GM21717 (cell line): ENCODE measurements around the gene TECPR2.

Source experiments
- ATAC-seq: cut with Tn5 transposase; IDR thresholded peaks from one replicate; pipeline ENCODE4 v1.9.1; 2021; ENCODE audit warnings: mild to moderate bottlenecking, moderate library complexity; ENCODE audit not compliant: unreplicated experiment

The TECPR2 gene

GRCh38 chr14:102421411-102422057, 58.8 kb downstream of the TECPR2 start:
- ATAC-seq = no peak

DNA sequence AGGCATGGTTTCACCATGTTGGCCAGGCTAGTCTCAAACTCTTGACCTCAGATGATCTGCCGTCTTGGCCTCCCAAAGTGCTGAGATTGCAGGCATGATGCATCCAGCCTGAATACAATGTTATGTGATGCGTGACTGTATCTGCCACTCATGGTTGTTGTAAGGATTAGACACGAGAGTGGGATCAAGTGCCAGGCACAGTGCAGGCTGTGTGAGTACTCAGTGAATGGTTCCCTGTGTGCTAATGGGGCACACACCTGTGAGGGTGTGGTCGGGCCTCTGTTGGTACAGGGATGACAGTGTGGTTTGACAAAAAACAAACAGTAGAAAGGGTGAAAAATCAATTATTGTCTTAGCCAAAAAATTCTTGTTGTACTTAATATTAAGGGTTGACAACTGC, 61.8 kb downstream of the TECPR2 start:
- ATAC-seq = no peak

DNA sequence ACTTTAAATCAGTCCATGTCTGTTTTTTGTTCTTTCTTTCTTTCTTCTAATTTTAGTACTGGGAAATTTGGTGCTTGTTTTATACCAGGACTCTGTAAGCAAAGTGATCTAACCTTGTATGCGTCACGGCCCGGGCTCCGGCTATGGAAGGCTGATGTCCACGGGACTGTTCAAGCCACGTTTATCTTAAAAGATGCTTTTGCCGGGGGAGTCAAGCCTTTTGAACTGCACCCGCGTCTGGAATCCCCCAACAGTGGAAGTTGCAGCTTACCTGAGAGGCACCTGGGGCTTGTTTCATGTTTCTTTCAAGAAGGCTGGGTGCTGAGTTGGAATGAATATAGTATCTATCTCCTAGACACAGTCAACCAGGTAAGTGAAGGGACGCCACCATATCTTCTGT, 62.2 kb downstream of the TECPR2 start:
- no peak for ATAC-seq

DNA sequence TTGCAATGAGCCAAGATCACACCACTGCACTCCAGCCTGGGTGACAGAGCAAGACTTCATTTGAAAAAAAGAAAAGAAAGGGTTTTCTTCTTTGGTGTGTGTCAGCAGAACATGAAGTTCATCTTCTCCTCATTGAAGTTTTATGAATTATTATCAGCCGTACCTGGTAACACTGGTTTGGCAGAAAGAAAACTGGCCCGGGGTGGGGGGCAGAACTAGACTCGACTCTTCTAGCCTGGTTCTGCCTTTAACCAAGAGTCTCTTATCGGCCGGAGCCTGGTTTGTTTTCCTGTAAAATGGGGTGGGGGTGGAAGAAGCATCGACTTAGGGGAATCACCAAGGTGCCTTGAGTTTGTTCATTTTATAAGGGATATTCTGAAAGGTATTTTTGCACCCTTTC, 64.1 kb downstream of the TECPR2 start:
- ATAC-seq = no peak

DNA sequence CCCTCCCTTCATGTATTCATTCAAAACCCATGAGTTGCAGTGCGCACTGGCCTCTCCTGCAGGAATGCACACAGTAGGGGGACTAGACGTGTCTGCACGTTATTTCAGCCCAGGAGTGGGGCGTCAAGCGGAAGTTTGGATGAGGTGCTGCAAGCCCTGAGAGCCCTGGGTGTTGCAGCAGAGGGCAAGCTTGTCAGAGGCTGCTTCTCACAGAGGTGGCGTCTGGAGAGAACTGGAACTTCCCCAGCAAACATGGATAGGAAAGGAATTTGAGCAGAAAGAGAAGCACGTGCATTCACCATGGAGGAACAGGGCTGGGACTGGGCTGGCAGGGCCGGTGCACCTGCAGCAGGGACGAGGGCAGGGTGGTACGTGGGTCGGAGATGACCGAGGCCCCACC, 64.9 kb downstream of the TECPR2 start:
- ATAC-seq = no peak

GRCh38 chr14:102430212-102430908, 67.6 kb downstream of the TECPR2 start:
- no peak for ATAC-seq

DNA sequence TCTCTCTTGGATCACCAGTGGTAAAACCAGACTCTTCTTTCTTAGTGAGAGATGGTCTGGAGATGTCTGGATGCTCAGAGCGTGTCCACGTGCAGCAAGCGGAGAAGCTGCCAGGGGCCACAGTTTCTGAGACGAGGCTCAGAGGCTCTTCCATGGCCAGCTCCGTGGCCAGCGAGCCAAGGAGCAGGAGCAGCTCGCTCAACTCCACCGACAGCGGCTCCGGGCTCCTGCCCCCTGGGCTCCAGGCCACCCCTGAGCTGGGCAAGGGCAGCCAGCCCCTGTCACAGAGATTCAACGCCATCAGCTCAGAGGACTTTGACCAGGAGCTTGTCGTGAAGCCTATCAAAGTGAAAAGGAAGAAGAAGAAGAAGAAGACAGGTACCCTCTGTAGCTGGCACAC, 69.0 kb downstream of the TECPR2 start:
- ATAC-seq = no peak

DNA sequence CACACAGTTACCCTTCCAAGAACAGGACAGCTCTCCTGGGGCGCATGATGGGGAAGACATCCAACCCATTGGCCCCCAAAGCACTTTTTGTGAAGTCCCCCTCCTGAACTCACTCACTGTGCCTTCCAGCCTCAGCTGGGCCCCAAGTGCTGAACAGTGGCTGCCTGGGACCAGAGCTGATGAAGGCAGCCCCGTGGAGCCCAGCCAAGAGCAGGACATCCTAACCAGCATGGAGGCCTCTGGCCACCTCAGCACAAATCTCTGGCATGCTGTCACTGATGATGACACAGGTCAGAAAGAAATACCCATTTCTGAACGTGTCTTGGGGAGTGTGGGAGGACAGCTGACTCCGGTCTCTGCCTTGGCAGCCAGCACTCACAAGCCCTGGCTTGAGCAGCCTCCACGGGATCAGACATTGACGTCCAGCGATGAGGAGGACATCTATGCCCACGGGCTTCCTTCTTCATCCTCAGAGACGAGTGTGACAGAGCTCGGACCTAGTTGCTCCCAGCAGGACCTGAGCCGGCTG, 72.0 kb downstream of the TECPR2 start:
- ATAC-seq = no peak

- no peak for ATAC-seq
These were observed 75.5 kb downstream of the TECPR2 start for GRCh38 chr14:102437997-102438915.

DNA sequence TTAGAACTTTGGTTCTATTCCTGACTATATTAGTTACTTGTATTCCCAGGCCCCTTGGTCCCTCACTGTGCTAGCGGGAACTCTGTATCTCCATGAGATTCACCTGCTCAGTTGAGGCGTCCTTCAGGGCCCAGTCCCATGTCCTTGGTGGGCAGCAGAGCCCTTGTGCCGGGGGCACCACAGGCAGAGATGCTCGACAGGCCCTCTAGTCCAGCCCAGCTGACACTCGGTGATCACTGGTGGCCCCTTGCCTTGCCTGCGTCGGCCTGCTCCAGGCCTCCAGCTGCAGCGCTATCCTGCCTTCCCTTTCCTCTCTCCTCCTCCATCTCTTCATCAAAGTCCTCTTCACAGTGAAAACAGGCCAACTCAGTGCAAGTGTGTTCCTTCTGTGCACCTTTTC, 76.8 kb downstream of the TECPR2 start:
- no peak for ATAC-seq

DNA sequence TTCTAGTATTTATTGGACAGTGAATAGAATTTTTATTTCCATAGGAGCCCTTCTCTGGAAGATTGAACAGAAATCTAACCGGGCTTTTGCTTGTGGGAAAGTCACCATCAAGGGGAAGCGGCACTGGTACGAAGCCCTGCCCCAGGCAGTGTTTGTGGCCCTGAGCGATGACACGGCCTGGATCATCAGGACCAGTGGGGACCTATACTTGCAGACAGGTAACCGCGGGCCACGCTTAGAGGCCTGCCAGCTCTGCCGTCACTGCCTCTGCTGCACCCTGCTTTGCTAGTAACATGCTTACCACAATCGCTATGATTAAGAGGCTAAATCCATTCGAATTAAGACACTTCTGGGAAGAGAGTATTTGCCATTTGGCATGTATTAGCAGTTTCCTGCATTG, 77.7 kb downstream of the TECPR2 start:
- ATAC-seq = no peak

- no peak for ATAC-seq
These were observed 79.8 kb downstream of the TECPR2 start for GRCh38 chr14:102442241-102443211.

- no peak for ATAC-seq
These were observed 82.3 kb downstream of the TECPR2 start for GRCh38 chr14:102445066-102445465.

- ATAC-seq = no peak
These were observed 82.9 kb downstream of the TECPR2 start for GRCh38 chr14:102445641-102446040.

DNA sequence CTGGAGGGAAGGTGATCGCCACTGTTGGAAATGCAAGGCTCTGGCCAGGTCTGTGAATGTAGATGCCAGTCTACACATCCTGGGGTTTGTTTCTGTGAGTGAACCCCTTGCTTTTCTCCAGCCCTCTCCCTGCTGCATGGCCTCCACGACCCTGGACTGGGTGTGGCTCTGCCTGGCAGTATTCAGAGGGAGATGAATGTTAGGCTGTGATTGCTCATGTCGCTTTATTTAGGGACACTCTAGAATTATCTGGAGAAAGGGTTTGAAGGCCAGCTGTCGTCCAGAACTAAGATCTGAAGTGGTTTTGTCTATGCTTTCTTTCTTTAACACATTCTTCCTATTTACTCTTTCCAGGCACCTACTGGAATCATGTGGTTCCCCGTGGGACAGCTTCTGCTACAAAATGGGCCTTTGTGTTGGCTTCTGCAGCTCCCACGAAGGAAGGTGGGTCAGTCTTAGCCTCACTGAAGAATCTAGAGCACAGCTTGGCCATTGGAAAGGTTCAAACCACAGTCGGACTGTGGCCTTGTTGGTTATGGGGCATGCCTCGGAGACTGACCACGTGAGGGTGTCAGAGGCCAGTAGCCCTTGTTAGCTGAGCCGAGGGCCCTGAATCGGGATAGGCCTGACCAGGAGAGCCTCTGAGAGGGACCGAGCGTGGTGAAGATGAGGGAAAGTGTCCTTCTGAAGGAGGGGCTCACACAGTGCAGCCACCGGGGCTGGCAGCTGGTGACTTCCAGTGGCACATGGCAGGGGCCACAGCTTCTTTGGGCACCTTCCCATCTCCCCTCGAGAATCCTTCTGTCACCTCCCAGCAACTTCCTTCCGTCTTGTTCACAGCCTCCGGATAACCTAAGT, 87.7 kb downstream of the TECPR2 start:
- ATAC-seq = no peak

DNA sequence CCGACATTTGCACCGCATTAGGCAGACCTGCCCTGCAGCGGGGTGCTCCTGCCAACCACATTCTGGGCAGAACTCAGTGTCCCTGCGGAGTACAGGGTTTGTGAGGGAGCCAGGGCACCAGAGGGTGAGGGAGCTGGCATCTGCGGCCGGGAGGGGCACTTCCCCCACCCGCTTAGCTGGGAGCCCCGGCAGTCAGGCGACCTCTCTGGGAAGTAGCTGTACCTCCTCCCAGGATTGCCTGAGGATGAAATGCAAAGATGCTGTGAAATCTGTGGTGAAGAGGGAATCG, 88.3 kb downstream of the TECPR2 start:
- ATAC-seq = no peak

GRCh38 chr14:102452302-102452701, 89.6 kb downstream of the TECPR2 start:
- ATAC-seq = no peak

DNA sequence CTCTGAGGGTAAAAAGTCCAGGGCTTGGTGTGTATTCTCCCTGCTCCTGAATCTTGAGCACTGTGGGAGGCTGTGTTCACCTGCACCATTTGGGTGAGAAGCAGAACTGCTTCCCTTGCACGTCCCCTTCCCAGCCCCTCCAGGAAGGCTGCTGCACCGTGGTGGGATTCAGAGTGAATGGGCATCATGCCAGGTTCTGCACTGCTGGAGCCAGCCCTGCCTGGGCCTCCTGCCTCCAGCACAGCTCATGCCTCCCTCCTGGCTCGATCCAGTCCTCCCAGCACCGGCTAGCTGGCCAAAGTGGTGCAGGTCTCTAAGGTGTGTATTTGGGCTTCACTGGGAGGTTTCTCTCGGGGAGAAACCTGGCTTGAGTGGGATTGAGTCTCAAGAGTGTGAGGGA, 92.0 kb downstream of the TECPR2 start:
- no peak for ATAC-seq

DNA sequence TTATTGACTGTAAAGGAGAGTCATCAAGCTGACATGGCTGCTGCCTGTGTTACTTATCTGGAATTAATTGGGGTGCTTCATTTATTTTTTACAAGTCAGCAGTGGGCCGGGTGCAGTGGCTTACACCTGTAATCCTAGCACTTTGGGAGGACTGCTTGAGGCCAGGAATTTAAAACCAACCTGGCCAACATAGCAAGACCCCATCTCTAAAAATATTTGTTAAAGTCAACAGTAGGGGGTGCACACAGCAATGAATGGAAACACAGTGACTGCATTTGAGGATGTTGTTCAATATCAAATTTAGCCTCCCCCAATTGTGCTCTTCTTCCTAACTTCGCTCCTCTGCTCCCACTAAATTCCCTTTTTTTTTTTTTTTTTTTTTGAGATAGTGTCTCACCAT, 94.8 kb downstream of the TECPR2 start:
- ATAC-seq = no peak
